ENCODE results near the gene HINT3.
A peak's percentile ranks its signal among the peaks of the same experiment; 100 is the strongest.
"Not testable (repeated sequence)": the region's sequence is repeated elsewhere in the genome, so short reads cannot be mapped to it uniquely, and the experiment has no call there.

HINT3 gene

DNA sequence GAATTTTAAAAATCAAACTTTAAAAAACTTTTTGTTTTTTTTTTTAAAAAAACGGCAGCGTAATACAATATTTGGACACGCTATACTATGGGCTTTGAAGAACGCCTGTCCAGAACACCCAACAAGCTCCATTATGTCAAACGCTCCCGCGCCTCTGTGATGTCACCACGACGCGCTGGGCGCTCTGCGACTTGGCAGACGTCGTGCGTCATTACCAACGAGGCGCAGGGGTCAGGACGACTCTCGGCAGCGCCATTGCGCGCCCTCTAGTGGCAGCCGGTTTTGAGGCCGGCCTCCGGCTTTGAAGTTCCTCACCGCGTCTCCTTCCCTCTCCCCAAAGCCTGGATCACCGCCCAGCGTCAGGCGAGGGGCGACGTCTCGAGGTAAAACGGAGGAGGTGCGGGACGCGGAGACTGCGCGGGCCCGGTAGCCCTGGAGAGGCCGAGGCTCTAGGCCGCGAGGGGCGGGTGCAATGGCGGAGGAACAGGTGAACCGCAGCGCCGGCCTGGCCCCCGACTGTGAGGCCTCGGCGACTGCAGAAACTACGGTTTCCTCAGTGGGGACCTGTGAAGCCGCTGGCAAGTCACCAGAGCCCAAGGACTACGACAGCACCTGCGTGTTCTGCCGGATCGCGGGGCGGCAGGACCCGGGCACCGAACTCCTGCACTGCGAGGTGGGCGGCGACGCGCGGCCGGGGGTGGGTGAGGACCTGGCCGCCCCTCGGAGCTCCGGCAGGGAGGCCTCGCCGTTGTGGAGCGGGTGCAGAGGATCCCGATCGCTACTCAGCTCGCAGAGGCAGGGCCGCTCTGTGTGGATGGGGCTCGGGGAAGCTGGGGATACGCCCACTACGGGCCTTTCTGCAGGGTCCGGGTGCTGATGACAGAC, at the start of gene HINT3:
Gene HINT3 (plus strand): TSS at position 265 of the 885 bp plus-strand sequence. CDS start 208 bp downstream, at position 473.
- Histone ChIP-seq H3K4me3 (ENCODE audit: low read depth, low read length) (peak within 1 kb of the TSS; percentile 82), H3K27me3 (ENCODE audit: control insufficient read depth, insufficient read depth, low read length) (no peaks in the 10 kb centered on the region), H3K36me3 (ENCODE audit: control insufficient read depth, insufficient read depth, low read length) (no peaks in the 10 kb centered on the region), H3K4me1 (ENCODE audit: control insufficient read depth, insufficient read depth, low read length) (peaks cover 7% of the 10 kb centered on the region; the same call in 1 of the 2 replicates), H3K27ac (ENCODE audit: low read depth, low read length) (peak within 1 kb of the TSS; percentile 69), H3K9me3 (ENCODE audit: control insufficient read depth, insufficient read depth, low read depth, low read length) (no peaks in the 10 kb centered on the region), H3K9ac (ENCODE audit: low read length) (peak within 1 kb of the TSS; percentile 79)

GRCh38 chr6:125910527-125910926, 46.0 kb upstream of the HINT3 start:
- H3K27me3 ChIP-seq (ENCODE audit: control insufficient read depth, insufficient read depth, low read length) = no peaks in the 10 kb centered on the region
- H3K36me3 ChIP-seq (ENCODE audit: control insufficient read depth, insufficient read depth, low read length) = peaks cover 3% of the 10 kb centered on the region; the same call in 1 of the 2 replicates
- H3K27ac ChIP-seq (ENCODE audit: low read depth, low read length) = no peak overlapping the region
- no peak overlapping the region for H3K4me3 ChIP-seq (ENCODE audit: low read depth, low read length)
- H3K4me1 ChIP-seq (ENCODE audit: control insufficient read depth, insufficient read depth, low read length) = no peaks in the 10 kb centered on the region
- no peak overlapping the region for H3K9ac ChIP-seq (ENCODE audit: low read length)
- H3K9me3 ChIP-seq (ENCODE audit: control insufficient read depth, insufficient read depth, low read depth, low read length) = no peaks in the 10 kb centered on the region

DNA sequence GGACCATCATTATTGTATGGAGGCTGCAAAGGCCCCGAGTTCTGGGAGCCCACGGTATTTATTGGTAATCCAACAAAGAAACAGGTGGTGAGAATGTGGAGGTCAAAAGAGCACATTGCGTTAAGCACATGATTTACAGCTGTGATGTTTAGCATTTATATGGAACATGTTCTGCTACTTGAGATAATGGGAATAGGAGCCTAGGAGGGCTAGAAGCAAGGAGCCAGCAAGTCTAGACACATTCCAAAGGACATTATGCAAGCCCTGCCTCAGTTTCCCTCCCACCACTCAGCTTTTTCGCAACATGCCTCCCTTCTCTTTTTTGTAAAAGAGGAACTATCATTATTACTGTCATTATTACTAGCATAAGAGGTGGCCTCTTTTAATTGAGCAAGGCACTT, 45.5 kb upstream of the HINT3 start:
- H3K9me3 ChIP-seq (ENCODE audit: control insufficient read depth, insufficient read depth, low read depth, low read length); H3K27me3 ChIP-seq (ENCODE audit: control insufficient read depth, insufficient read depth, low read length); H3K9ac ChIP-seq (ENCODE audit: low read length); H3K4me3 ChIP-seq (ENCODE audit: low read depth, low read length); H3K36me3 ChIP-seq (ENCODE audit: control insufficient read depth, insufficient read depth, low read length); H3K27ac ChIP-seq (ENCODE audit: low read depth, low read length); H3K4me1 ChIP-seq (ENCODE audit: control insufficient read depth, insufficient read depth, low read length): not testable (repeated sequence)

GRCh38 chr6:125912430-125912829, 44.1 kb upstream of the HINT3 start:
- not testable (repeated sequence) for H3K27ac ChIP-seq (ENCODE audit: low read depth, low read length); H3K4me3 ChIP-seq (ENCODE audit: low read depth, low read length); H3K36me3 ChIP-seq (ENCODE audit: control insufficient read depth, insufficient read depth, low read length); H3K27me3 ChIP-seq (ENCODE audit: control insufficient read depth, insufficient read depth, low read length); H3K4me1 ChIP-seq (ENCODE audit: control insufficient read depth, insufficient read depth, low read length); H3K9ac ChIP-seq (ENCODE audit: low read length); H3K9me3 ChIP-seq (ENCODE audit: control insufficient read depth, insufficient read depth, low read depth, low read length)

GRCh38 chr6:125913145-125913544, 43.4 kb upstream of the HINT3 start:
- H3K9me3 ChIP-seq (ENCODE audit: control insufficient read depth, insufficient read depth, low read depth, low read length) = no peaks in the 10 kb centered on the region
- H3K27me3 ChIP-seq (ENCODE audit: control insufficient read depth, insufficient read depth, low read length) = no peaks in the 10 kb centered on the region
- H3K4me3 ChIP-seq (ENCODE audit: low read depth, low read length) = no peak overlapping the region
- peaks cover 8% of the 10 kb centered on the region for H3K4me1 ChIP-seq (ENCODE audit: control insufficient read depth, insufficient read depth, low read length)
- H3K36me3 ChIP-seq (ENCODE audit: control insufficient read depth, insufficient read depth, low read length) = peaks cover 6% of the 10 kb centered on the region; the same call in 1 of the 2 replicates
- H3K9ac ChIP-seq (ENCODE audit: low read length) = no peak overlapping the region
- H3K27ac ChIP-seq (ENCODE audit: low read depth, low read length) = no peak overlapping the region

GRCh38 chr6:125913864-125914351, 42.7 kb upstream of the HINT3 start:
- Histone ChIP-seq H3K27ac (ENCODE audit: low read depth, low read length) (no peak overlapping the region), H3K9me3 (ENCODE audit: control insufficient read depth, insufficient read depth, low read depth, low read length) (no peaks in the 10 kb centered on the region), H3K4me3 (ENCODE audit: low read depth, low read length) (no peak overlapping the region), H3K36me3 (ENCODE audit: control insufficient read depth, insufficient read depth, low read length) (peaks cover 6% of the 10 kb centered on the region; the same call in 1 of the 2 replicates), H3K27me3 (ENCODE audit: control insufficient read depth, insufficient read depth, low read length) (no peaks in the 10 kb centered on the region), H3K4me1 (ENCODE audit: control insufficient read depth, insufficient read depth, low read length) (peaks cover 16% of the 10 kb centered on the region), H3K9ac (ENCODE audit: low read length) (no peak overlapping the region)

DNA sequence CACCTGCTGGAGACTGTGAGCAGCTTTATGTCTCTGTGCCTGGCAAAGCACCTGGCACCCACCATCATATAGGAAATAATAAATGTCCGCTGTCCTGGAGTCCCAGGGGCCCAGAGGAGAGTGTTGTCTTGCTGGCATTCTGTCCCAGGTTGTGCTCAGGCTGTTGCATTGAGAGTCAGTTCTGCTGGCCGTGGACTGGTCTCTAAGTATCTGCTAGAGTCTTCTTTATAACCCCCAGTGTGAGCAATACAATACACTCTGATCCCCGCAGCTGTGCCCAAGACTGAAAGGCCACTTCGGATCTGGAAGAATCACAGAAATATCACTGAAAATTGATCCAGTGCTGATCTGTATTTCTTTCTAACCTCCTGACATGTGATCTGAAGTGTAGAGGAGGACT, 38.3 kb upstream of the HINT3 start:
- Histone ChIP-seq H3K9ac (ENCODE audit: low read length) (no peak overlapping the region), H3K4me3 (ENCODE audit: low read depth, low read length) (no peak overlapping the region), H3K4me1 (ENCODE audit: control insufficient read depth, insufficient read depth, low read length) (peaks cover 22% of the 10 kb centered on the region)

DNA sequence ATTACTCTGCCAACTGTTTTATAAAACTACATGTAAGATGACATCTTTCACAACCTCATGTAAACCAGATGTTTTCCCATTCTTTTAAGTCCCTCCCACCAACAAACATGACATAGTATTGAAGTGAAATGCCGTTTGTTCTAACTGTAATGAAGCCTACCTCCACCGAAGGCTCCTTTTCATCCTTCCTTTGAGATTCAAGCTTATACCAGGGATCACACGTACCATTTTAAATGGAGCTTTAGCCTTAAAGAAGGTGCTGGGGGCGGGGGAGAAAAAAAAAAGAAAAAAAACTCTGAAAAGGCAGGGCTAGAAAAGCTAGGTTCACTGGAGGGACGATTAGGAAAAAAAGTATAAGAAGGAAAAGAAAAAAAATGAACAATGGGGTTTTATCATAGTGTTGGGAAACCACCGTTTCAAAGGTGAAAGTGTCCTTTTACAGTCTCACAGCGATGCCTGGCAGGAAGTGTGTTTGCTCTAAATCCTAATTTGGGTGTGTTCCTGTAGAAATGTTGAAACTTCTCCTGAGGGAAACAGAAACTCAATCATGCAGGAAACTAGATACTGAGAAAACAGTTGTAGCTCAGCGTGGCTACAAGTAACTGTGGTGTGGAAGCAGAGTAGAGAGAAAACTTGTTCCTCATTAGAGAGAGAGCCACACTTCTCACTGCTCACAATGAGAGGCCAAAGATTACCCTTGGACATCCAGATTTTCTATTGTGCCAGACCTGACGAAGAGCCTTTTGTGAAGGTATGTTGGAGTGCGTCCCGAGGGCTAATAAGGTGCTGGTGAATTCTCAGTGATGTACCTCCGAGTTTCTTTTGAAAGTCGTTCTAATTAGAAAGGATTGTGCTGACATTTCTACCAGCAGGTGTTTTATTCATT, 37.6 kb upstream of the HINT3 start:
- H3K4me1 ChIP-seq (ENCODE audit: control insufficient read depth, insufficient read depth, low read length) = peaks cover 22% of the 10 kb centered on the region
- no peak overlapping the region for H3K27ac ChIP-seq (ENCODE audit: low read depth, low read length)
- H3K4me3 ChIP-seq (ENCODE audit: low read depth, low read length) = no peak overlapping the region
- H3K36me3 ChIP-seq (ENCODE audit: control insufficient read depth, insufficient read depth, low read length) = peaks cover 20% of the 10 kb centered on the region; the same call in 1 of the 2 replicates
- no peak overlapping the region for H3K9ac ChIP-seq (ENCODE audit: low read length)
- H3K9me3 ChIP-seq (ENCODE audit: control insufficient read depth, insufficient read depth, low read depth, low read length) = no peaks in the 10 kb centered on the region
- H3K27me3 ChIP-seq (ENCODE audit: control insufficient read depth, insufficient read depth, low read length) = no peaks in the 10 kb centered on the region

More for the DNA sequence above, 38.3 kb upstream of the HINT3 start:
- H3K27me3 ChIP-seq (ENCODE audit: control insufficient read depth, insufficient read depth, low read length) = no peaks in the 10 kb centered on the region
- H3K9me3 ChIP-seq (ENCODE audit: control insufficient read depth, insufficient read depth, low read depth, low read length) = no peaks in the 10 kb centered on the region
- no peak overlapping the region for H3K27ac ChIP-seq (ENCODE audit: low read depth, low read length)
- H3K36me3 ChIP-seq (ENCODE audit: control insufficient read depth, insufficient read depth, low read length) = peaks cover 15% of the 10 kb centered on the region; the same call in 1 of the 2 replicates

GRCh38 chr6:125919618-125920017, 37.0 kb upstream of the HINT3 start:
- H3K4me1 ChIP-seq (ENCODE audit: control insufficient read depth, insufficient read depth, low read length) = peaks cover 22% of the 10 kb centered on the region
- H3K27ac ChIP-seq (ENCODE audit: low read depth, low read length) = no peak overlapping the region
- peaks cover 20% of the 10 kb centered on the region; the same call in 1 of the 2 replicates for H3K36me3 ChIP-seq (ENCODE audit: control insufficient read depth, insufficient read depth, low read length)
- H3K4me3 ChIP-seq (ENCODE audit: low read depth, low read length) = no peak overlapping the region
- H3K9me3 ChIP-seq (ENCODE audit: control insufficient read depth, insufficient read depth, low read depth, low read length) = no peaks in the 10 kb centered on the region
- H3K27me3 ChIP-seq (ENCODE audit: control insufficient read depth, insufficient read depth, low read length) = no peaks in the 10 kb centered on the region
- no peak overlapping the region for H3K9ac ChIP-seq (ENCODE audit: low read length)

GRCh38 chr6:125922322-125922860, 34.2 kb upstream of the HINT3 start:
- Histone ChIP-seq H3K4me1 (ENCODE audit: control insufficient read depth, insufficient read depth, low read length) (peaks cover 21% of the 10 kb centered on the region), H3K27ac (ENCODE audit: low read depth, low read length) (no peak overlapping the region), H3K4me3 (ENCODE audit: low read depth, low read length) (no peak overlapping the region), H3K9ac (ENCODE audit: low read length) (no peak overlapping the region), H3K27me3 (ENCODE audit: control insufficient read depth, insufficient read depth, low read length) (no peaks in the 10 kb centered on the region), H3K36me3 (ENCODE audit: control insufficient read depth, insufficient read depth, low read length) (peaks cover 14% of the 10 kb centered on the region; the same call in 1 of the 2 replicates), H3K9me3 (ENCODE audit: control insufficient read depth, insufficient read depth, low read depth, low read length) (no peaks in the 10 kb centered on the region)
